NCI-H1417 treated with DMSO at 0.1 percent for 48 hours (cell line): ENCODE data around the gene PDE10A.

Experiments
- DNase-seq: peaks from one replicate; lab custom pipeline; 2025; lab: John Stamatoyannopoulos, UW

Gene PDE10A

GRCh38 chr6:165662749-165663376 lies at the start of gene PDE10A:
TSS of gene PDE10A (minus strand) at chr6:165663241. CDS start at chr6:165662811, 430 bp downstream.
- DNase-seq = no peak

- DNase-seq = no peak
Observed at GRCh38 chr6:165708985-165709576, 46.0 kb upstream of the PDE10A start.

GRCh38 chr6:165707067-165707853 lies 44.2 kb upstream of the PDE10A start:
- no peak for DNase-seq

GRCh38 chr6:165705941-165706340 lies 42.9 kb upstream of the PDE10A start:
- no peak for DNase-seq

DNA sequence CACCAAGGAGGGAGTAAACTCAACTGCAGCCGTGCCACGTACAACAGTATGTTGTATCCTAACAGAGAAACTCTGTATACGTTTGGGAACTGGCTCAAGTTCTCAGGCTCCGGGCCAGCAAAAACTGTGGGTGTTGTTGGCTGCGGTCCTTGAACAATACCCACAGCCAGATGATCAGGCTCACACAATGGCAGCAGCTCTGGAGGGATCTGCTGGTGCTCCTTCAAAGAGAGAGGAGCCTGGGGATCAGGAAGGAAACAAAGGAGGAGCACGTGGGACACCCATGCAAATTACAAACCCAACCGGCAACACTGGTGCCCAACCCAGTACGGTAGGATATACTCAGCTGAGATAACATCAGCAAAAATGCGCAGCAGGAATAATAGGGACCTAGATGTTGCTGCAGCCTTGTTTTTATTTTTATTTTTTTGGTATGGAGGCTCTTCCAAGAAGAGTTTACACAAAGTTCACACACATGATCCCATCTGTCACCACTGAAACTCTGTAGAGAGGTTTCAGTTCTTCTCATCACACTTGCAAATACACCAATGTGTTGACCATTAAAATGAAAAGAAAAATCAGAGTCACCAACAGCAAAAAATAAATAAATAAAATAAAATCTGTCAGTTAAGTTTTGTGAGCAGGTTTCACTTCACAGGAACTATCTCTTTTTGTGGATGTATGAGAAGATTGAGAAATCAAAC lies 41.2 kb upstream of the PDE10A start:
- no peak for DNase-seq

DNA sequence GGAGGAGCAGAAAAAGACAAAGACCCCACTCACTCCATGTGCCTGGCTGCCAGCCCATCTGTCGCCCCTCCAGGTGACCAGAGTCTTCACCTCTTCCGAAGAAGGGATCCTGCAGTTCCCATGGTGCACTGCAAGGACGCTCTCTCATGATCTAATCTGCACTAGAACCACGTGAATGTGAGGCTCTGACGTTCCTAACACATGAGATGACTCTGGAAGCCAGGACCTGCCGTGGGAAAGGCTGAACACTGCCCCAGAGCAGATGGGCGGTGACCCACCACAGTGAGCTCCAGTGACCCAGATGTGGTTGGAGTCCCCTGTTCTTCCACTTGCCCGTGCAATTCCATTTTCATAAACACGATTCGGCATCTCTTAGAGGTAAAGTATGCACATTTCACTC lies 39.6 kb upstream of the PDE10A start:
- no peak for DNase-seq

DNA sequence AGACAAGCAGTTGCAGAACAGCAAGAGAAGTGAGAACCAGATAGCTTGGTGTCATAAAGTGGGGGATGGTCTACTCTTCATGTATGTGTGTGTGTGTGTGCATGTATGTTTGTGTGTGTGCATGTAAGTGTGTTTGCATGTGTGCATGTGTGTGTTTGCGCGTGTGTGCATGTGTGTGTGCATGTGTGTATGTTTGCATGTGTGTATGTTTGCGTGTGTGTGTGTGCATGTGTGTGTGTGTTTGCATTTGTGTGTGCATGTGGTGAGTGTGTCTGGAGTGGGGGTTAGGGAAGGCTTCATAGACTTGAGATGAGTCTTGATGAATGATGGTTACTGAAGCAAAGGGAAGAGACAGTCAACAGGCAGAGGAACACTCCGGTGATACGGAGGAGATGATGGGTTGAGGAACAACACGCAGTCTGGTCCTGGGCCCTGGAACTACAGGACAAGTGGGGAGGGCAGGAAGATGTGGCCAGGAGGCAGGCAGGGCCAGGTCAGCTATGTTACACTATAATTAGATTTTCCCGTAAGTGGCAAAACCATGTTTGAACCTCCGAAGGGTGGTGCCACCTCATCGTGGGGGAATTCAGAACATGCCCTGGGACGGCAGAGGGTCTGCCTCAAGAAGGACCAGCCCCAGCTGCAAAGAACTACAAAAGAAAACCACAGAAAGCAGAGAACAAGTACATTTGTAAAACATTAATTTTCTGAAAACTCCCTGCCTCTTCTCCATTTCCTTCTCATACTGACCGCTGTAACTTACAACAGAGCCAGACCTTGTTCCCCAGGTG lies 38.7 kb upstream of the PDE10A start:
- no peak for DNase-seq

DNA sequence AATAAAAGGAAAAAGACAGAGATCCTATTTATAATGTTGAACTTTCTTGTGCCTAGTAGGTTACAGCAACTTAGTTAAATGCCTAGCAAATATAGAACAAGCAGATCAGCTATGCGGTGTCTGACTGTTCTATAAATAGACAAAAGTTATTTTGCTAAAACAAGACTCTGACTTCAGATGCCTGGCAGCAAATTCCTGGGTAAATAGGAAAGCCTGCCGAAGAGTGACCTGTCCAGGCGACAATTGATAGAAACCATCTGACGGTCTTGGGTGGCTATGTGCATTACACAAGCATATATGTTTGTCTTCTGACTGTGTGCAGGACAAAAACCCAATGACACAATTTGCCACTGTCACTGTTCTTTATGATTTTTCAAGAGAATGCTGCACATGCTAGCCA lies 38.0 kb upstream of the PDE10A start:
- no peak for DNase-seq

- no peak for DNase-seq
Observed at GRCh38 chr6:165698868-165699267, 35.8 kb upstream of the PDE10A start.

DNA sequence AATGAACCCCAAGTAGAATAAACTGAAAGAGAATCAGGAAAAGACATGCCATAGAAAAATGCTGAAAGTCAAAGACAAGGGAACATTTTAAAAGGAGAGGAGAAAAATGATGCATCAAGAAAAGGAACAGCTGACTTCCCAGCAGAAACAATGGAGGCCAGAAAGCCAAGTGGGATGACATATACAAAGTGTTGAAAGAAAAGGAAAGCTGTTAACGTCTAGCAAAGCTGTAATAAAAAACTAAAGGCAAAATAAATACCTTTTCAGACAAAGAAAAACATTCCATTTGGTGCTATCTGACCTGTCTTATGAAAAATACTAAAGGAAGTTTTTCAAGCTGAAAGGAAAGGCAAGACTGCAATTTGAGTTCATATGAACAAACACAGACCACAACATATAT lies 34.1 kb upstream of the PDE10A start:
- no peak for DNase-seq

GRCh38 chr6:165695722-165696515 lies 32.9 kb upstream of the PDE10A start:
- no peak for DNase-seq

- no peak for DNase-seq
Observed at GRCh38 chr6:165694296-165694695, 31.3 kb upstream of the PDE10A start.

DNA sequence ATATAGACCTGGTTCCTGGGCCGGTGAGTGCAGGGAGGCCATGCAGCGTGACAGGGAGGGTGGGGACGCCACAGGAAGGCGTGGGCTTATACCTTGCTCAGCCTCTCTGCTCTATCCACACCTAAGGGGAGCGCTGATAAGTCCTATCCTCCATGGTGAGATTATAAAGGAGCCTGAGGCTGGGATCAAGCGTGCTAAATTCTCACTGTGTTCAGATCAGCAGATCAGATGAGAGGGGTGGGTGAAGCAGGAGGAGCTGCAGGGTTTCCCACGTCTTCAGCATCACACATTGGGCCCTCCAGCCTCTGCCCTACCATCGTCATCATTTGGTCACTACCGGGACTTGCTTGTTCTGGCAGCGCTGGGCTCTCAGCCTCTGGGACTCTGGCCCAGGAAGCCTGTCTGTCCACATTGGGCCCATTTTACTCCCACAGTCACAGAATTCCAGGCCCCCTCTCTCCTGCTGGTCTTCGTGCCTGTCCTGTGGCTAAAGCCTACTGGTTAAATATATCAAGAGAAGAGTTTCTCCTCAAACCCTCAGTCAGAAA lies 29.1 kb upstream of the PDE10A start:
- no peak for DNase-seq

- DNase-seq = no peak
Observed at GRCh38 chr6:165689699-165690098, 26.7 kb upstream of the PDE10A start.

DNA sequence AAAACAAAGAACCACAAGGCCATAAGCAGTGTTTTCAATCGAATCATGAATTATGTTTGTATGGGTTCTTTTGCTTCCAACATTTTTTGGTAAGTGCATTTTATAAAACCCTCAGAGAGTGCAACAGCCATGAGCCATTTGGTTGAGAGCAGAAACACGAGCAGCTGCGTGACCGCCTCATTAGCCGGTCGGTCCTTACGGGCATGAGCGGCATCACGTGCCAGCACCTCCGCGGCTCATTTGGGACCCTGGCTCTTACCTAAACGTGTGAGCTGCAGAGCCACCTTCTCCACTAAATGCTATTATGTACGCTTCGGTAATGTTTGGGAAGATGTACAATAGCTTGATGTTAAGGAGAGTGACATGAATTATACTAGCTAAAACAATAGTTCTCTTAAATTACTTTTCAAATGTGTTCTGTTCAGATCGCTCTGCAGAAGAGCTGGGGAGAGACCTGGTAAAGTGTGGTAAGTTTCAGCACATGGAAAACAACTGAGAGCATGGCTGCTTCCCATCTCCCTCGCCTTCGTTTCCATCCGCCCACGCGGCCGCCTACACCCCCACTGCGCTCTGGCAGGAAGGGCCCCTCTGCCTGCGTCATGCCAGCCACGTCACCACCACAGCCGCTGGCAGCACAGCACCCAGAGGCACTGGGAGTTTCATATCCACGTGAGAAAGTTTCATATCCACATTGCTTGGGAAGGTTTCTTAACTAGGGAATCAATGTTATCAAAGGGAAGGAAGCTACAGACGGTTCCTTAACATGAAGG lies 23.7 kb upstream of the PDE10A start:
- DNase-seq = no peak

- no peak for DNase-seq
Observed at GRCh38 chr6:165685302-165685701, 22.3 kb upstream of the PDE10A start.

DNA sequence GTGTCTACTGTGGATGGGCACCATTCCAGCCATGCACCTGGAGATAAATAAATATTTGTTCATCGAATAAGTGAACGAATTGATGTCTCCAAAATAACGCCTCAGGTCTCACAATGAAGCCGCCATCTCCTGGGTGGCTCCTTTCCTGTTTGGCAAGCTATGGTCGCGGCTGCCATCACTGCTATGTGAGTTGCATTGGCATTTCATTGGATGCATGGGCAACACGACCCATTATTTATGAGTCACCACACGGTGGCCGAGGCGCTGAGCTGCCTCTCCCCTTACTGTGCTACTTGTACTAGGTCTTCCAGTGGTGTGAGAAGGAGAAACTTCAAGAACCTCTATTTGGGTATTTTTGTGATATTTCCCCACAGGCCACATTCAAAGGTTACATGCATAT lies 21.3 kb upstream of the PDE10A start:
- DNase-seq = no peak

DNA sequence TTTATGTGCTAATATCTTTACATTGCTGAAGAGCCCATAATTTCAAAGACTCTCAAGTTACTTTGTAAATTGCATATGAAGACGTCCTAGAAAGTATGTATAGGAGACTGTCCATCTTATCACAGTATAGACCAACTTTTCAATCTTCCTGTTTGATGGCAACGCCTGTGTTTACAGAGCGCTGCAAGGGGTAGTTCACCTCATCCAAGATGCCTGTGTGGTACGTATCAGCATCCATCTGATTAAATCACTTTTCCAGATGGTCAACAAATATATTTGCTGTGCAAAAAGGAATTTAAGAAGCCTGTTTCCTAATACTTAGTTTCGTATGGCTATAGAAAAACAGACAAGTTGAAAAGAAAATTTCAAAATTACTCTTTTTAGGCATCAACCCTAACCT lies 17.9 kb upstream of the PDE10A start:
- no peak for DNase-seq

DNA sequence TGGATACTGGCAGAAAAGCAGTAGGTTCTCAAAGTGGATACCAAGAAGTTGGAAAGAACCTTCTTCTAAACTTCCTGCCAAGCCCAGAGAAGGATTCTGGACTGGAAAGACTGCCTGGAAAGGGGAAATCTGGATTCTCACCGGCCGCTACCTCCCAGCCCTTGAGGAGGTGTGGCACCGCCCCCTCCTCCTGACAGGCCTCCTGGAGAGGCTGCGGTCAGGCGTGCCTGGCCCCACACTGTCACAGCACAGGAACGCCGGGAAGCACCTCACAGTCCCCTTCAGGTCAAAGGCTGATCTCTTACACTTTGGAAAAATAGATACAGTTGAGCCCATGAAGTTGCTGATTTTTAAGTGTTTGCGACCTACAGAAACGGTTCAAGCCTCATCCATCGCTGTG lies 16.3 kb upstream of the PDE10A start:
- no peak for DNase-seq

- DNase-seq = no peak
Observed at GRCh38 chr6:165678904-165679303, 15.9 kb upstream of the PDE10A start.
